Activated T-cell treated with anti-CD3 and anti-CD28 coated beads, Interleukin-2, amount 50 U/mL, for 72 hours (primary cell): ENCODE data around the gene PARD3. TPM values are rescaled to one million over a fixed set of nuclear protein-coding genes. Genes with fewer than 3 reads are reported as not detected.
A peak's percentile ranks its signal among the peaks of the same experiment; 100 is the strongest.
"Not testable (repeated sequence)": the region's sequence is repeated elsewhere in the genome, so short reads cannot be mapped to it uniquely, and the experiment has no call there.

Source experiments
- ATAC-seq, 2 donors: fragments of 150-1000 bp; cut with Tn5 transposase; replicated peaks in 1 of 2; 2 replicates each; pipeline ENCODE4 v1.10.0; 2021; ENCODE audit warnings: moderate library complexity in 2 of 2, mild to moderate bottlenecking in 1 of 2
- DNase-seq, 2 donors: peaks; one replicate each; pipeline ENCODE4 v3.0.0; 2021 to 2022; ENCODE audit warnings: mixed read lengths in 1 of 2
- H3K27ac Mint-ChIP-seq: one replicate; pipeline ENCODE4 v1.8.0; 2022; ENCODE audit warnings: mild to moderate bottlenecking, moderate library complexity, mixed read lengths
- H3K27me3 Mint-ChIP-seq: one replicate; pipeline ENCODE4 v1.8.0; 2022; ENCODE audit warnings: low read depth, mixed read lengths
- H3K36me3 Mint-ChIP-seq, 2 donors: one replicate each; pipeline ENCODE4 v1.8.0; 2022; ENCODE audit warnings: mixed read lengths in 2 of 2, mild to moderate bottlenecking in 1 of 2; ENCODE audit not compliant: insufficient read depth in 2 of 2
- H3K4me1 Mint-ChIP-seq: one replicate; pipeline ENCODE4 v1.8.0; 2022; ENCODE audit warnings: low read depth, mixed read lengths
- H3K4me3 Mint-ChIP-seq, 2 donors: one replicate each; pipeline ENCODE4 v1.8.0; 2022; ENCODE audit warnings: mild to moderate bottlenecking in 2 of 2, mixed read lengths in 2 of 2, moderate library complexity in 2 of 2
- H3K9me3 Mint-ChIP-seq, 2 donors: one replicate each; pipeline ENCODE4 v1.8.0; 2022; ENCODE audit warnings: mixed read lengths in 2 of 2
- total RNA-seq, 2 donors: library from RNA; stranded (reverse); gene quantifications; one replicate each; pipeline ENCODE4 v1.2.3, GENCODE V29; 2022

The PARD3 gene
- total RNA-seq, 2 donors from 2014 or later = 2.3 to 3.7 TPM

DNA sequence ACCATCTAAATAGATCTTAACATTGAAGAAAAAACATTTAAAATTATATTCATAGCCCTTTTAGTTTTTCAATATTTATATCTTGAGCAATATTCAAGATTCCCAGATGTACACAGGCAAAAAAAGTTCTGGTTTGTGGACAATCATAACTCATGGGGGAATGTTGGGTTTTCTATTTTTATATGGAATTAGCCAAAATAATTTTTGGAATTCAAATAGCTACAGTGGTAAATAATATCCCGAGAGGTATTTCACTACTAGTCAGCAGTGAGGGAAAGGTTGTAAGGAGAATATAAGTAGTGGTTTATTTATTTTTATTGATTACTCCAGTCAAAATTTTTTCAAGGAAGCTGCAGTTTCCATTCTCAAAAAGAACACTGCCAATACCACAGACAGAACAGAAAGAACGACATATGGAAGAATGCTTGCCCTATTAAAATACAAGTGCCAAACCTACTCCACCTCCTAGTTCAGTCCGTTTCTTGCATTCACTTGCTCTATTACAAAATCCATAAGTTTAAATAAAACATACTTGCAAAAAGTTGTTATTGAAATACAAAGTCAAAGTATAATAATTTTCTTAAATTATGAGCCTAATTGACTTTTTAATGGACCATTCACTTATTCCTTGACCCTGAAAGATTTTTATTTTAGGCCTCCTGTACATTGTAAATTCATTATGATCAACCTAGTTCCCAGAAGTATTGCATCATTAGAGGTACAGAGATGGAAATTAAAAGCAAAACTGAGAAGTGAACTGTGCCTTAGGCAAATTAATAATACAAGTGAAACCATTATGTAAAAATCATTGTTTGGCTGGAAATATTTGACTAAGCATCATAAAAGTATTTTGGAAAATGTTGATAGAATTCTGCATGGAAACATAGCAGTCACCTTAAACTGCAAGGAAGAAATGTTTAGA lies 533.2 kb downstream of the PARD3 start:
- H3K27me3 Mint-ChIP-seq = peaks cover 14% of the 10 kb centered on the region
- DNase-seq (no peak), ATAC-seq (peak in 1 of 2 donors; percentile 34)
- peak overlapping the region; percentile 79 for H3K27ac Mint-ChIP-seq
- peaks cover 0 to 4% of the 10 kb centered on the region in 2 donors for H3K36me3 Mint-ChIP-seq
- H3K4me1 Mint-ChIP-seq = peaks cover 39% of the 10 kb centered on the region
- peak overlapping the region in 1 of 2 donors; percentile 66 for H3K4me3 Mint-ChIP-seq
- peaks cover 0 to 2% of the 10 kb centered on the region in 2 donors for H3K9me3 Mint-ChIP-seq

DNA sequence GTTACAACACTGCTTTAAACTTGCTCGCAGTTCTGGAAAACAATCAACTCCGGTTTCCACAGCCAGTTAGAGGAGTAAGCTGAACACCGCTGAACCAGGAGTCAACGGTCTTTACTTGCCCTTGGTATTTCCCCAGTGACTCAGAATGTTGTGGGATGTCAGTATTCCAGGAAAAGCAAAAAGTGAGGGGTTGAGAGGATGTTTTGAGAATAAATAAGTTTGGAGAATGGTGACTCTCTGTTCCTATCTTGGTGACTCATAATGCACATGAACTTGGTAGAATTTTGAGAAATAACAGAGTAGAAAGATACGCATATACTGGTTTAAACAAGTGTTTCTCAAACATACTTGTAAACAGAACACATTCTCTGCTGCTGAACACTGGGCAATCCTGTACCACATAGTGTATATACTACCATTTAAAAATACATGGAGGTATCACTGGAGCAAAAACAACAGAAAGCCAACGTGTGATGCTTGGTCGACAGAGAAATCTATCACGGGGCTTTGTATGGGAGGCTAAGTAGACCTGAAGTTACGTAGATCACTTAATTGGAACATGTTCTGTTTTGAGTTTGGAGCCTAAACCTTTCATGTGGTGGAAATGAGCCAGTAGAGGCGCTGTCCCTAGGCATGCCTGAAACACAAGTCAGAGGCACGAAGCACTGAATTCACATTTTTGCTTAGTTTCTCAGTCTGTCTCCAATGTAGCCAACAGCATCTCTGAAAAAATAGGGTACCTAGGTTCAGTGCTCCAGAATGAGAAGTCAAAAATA lies 534.3 kb downstream of the PARD3 start:
- peak in 1 of 2 donors; percentile 15 for DNase-seq
- peaks cover 39% of the 10 kb centered on the region for H3K4me1 Mint-ChIP-seq
- peak overlapping the region; percentile 32 to 66 for H3K4me3 Mint-ChIP-seq
- H3K36me3 Mint-ChIP-seq = peaks cover 0 to 4% of the 10 kb centered on the region in 2 donors
- H3K27me3 Mint-ChIP-seq = peaks cover 6% of the 10 kb centered on the region
- peak; percentile 80 to 83 for ATAC-seq
- peaks cover 0 to 2% of the 10 kb centered on the region in 2 donors for H3K9me3 Mint-ChIP-seq
- H3K27ac Mint-ChIP-seq = peak overlapping the region; percentile 91

DNA sequence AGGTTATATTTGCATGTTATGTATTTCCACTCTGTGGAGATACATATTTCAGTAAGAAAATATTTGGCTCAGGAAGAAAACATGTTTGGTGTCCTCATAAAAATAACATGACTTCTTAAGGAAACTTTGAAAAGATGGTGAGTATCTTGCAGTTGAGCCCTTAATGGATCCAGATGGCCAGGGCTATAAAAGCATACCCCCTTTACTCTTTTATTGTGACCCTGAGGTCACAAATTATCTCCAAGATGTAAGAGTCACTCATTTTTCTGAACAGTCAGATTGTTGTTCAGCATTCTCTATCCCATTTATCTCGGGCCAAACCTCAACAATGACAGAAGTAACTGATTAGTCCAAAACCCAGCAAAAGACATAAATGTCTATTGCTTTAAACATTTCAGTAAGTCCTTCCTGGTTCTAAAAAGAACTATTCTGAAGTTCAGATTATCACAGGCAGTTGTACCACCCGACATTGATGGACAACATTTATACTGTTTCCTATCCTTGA lies 539.4 kb downstream of the PARD3 start:
- Mint-ChIP-seq H3K36me3 (no peaks in the 10 kb centered on the region), H3K27ac (no peak overlapping the region), H3K27me3 (peaks cover 13% of the 10 kb centered on the region), H3K9me3 (peaks cover 0 to 4% of the 10 kb centered on the region in 2 donors), H3K4me3 (no peak overlapping the region), H3K4me1 (peaks cover 14% of the 10 kb centered on the region)
- no peak for ATAC-seq
- no peak for DNase-seq

DNA sequence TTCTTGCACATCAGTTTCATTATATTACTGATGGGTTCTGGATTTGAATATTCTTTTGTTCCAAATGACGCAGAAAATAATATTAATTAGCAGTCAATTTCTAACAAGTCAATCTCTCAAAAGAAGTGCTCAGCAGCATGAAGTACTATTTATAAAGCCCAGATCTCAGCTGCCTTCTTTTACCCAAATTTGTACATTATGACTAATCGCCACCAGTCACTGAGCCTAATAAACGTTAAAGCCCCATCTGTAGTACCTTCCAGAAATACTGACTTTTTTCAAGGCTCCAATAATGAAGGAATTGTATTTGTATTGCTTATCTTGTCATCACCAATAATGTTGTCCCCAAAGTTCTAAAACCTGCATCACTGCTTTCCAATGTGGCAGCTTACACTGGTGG lies 540.2 kb downstream of the PARD3 start:
- Mint-ChIP-seq H3K4me1 (peaks cover 9% of the 10 kb centered on the region), H3K27me3 (peaks cover 13% of the 10 kb centered on the region), H3K36me3 (no peaks in the 10 kb centered on the region), H3K4me3 (no peak overlapping the region), H3K27ac (no peak overlapping the region), H3K9me3 (peaks cover 0 to 4% of the 10 kb centered on the region in 2 donors)
- ATAC-seq (no peak), DNase-seq (no peak)

DNA sequence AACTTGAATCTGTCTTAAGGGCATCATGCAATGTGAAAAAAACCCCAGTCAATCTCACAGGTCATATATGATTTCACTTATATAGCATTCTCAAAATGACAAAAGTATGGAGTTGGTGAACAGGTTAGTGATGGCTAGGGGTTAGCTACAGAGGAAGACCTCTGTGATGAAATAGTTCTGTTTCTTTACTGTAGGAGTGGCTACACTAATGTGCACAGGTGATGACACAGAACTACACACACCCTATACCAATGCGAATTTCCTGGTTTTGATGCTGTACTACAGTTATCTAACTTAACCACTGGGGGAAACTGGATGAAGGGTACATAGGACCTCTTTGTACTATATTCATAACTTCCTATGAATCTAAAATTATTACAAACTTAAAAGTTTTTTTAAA lies 541.8 kb downstream of the PARD3 start:
- no peaks in the 10 kb centered on the region for H3K4me1 Mint-ChIP-seq
- H3K4me3 Mint-ChIP-seq = no peak overlapping the region
- H3K27ac Mint-ChIP-seq = no peak overlapping the region
- H3K9me3 Mint-ChIP-seq = peaks cover 0 to 2% of the 10 kb centered on the region in 2 donors
- ATAC-seq (peak; percentile 75 to 96), DNase-seq (no peak)
- no peaks in the 10 kb centered on the region for H3K36me3 Mint-ChIP-seq
- peaks cover 9% of the 10 kb centered on the region for H3K27me3 Mint-ChIP-seq

DNA sequence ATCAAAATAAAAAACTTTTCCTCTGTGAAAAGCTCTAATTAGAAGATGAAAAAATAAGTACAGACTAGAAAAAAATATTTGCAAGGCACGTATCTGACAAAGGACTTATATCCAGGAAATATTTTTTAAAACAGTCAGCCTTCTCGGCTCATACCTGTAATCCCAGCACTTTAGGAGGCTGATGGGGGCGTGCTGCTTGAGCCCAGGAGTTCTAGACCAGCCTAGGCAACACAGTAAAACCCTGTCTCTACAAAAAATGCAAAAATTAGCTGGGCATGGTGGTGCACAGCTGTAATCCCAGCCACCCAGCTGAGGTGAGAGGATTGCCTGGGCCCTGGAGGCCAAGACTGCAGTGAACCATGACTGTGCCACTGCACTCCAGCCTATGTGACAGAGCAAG lies 542.8 kb downstream of the PARD3 start:
- no peak for ATAC-seq
- peaks cover 2% of the 10 kb centered on the region in 2 donors for H3K9me3 Mint-ChIP-seq
- peaks cover 8% of the 10 kb centered on the region for H3K27me3 Mint-ChIP-seq
- no peaks in the 10 kb centered on the region for H3K4me1 Mint-ChIP-seq
- H3K27ac Mint-ChIP-seq = no peak overlapping the region
- H3K36me3 Mint-ChIP-seq = no peaks in the 10 kb centered on the region
- no peak for DNase-seq
- H3K4me3 Mint-ChIP-seq = no peak overlapping the region

DNA sequence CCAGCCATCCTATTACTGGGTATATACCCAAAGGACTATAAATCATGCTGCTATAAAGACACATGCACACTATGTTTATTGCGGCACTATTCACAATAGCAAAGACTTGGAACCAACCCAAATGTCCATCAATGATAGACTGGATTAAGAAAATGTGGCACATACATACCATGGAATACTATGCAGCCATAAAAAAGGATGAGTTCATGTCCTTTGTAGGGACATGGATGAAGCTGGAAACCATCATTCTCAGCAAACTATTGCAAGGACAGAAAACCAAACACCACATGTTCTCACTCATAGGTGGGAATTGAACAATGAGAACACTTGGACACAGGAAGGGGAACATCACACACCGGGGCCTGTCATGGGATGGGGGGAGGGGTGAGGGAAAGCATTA lies 546.7 kb downstream of the PARD3 start:
- H3K4me1 Mint-ChIP-seq, H3K27ac Mint-ChIP-seq, H3K36me3 Mint-ChIP-seq, DNase-seq, H3K4me3 Mint-ChIP-seq, H3K9me3 Mint-ChIP-seq, H3K27me3 Mint-ChIP-seq, ATAC-seq: not testable (repeated sequence)

DNA sequence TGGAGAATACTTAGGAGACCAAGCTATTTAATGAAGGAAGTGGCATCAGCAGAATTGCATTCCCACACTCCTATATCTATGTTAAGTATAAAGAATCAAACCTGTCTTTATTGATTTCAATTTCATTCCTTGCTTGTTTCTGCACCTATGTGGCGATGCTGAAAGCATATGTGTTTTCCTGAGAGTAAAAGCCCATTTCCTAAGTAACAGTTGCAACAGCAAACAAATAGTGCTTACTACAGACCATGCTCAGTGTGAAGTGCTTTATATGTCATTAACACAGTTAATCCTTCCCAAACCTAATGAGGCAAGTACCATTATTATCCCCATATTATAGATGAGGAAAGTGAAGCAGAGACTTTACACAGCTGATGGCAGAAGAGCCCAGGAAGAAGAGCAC lies 552.1 kb downstream of the PARD3 start:
- Mint-ChIP-seq H3K27ac (no peak overlapping the region), H3K4me3 (no peak overlapping the region), H3K36me3 (no peaks in the 10 kb centered on the region), H3K27me3 (no peaks in the 10 kb centered on the region), H3K4me1 (no peaks in the 10 kb centered on the region), H3K9me3 (peaks cover 2% of the 10 kb centered on the region in 2 donors)
- DNase-seq (no peak), ATAC-seq (no peak)

DNA sequence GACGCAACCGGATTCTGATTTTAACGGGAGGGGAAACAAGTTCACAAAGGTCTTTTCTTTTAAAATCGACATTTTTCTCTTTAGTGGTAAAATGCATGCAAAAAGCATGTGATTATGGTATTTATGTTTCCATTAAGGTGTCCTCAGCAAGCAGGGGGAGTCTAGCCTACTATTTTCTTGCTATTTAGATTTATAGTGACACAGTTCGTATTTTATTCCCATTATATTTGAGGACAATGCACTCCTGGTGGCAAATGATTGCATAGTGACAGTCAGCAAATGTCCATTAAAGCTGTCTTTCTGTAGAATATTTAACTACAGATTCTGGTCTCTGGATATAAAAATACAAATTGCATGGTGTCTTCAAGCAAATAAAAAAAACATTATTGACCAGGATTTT lies 554.2 kb downstream of the PARD3 start:
- Mint-ChIP-seq H3K36me3 (no peaks in the 10 kb centered on the region), H3K4me1 (no peaks in the 10 kb centered on the region), H3K27ac (no peak overlapping the region), H3K9me3 (peaks cover 0 to 2% of the 10 kb centered on the region in 2 donors), H3K27me3 (no peaks in the 10 kb centered on the region), H3K4me3 (no peak overlapping the region)
- DNase-seq (no peak), ATAC-seq (no peak)

DNA sequence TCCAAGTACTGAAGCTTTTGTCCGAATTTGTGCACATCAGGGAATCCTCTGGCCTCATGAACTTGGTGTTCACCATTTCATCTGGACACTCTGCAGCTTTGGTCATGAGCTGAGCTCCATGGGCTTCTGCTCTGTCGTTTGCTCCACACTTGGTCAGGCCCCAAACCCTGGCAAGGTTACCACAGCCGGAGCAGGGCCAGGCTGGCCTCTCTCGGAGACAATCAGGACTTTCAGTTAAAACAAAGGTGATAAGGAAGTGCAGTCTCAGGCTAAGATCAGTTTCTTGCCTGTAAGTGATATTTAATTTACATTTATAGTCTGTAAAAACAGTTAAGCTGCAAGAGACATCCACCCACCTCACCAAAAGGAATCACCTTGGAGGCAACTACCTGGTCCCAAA lies 558.9 kb downstream of the PARD3 start:
- no peak for DNase-seq
- no peak overlapping the region for H3K27ac Mint-ChIP-seq
- H3K4me1 Mint-ChIP-seq = peaks cover 9% of the 10 kb centered on the region
- H3K27me3 Mint-ChIP-seq = no peaks in the 10 kb centered on the region
- H3K9me3 Mint-ChIP-seq = peaks cover 0 to 2% of the 10 kb centered on the region in 2 donors
- no peaks in the 10 kb centered on the region for H3K36me3 Mint-ChIP-seq
- no peak for ATAC-seq
- H3K4me3 Mint-ChIP-seq = no peak overlapping the region

DNA sequence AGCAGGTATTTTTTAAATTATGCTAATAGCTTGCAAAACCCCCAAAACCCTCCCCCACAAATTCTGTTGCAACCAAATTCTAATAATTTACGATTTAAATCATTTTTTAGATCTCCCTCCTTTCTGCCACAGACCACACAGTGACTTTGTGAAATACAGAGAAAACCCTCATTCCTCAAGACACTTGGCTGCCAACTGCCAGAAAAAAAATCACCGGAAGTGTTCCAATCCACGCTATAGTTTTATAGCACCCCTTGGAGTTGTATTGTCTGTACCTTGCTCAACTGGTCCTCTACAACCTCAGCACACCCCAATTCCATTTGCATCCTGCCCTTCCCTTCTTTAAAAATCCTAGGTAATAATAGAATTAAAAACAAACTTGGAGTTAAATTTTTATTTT lies 560.1 kb downstream of the PARD3 start:
- Mint-ChIP-seq H3K27me3 (no peaks in the 10 kb centered on the region), H3K9me3 (peaks cover 0 to 2% of the 10 kb centered on the region in 2 donors), H3K4me1 (peaks cover 9% of the 10 kb centered on the region), H3K27ac (no peak overlapping the region), H3K4me3 (no peak overlapping the region), H3K36me3 (no peaks in the 10 kb centered on the region)
- ATAC-seq = no peak
- no peak for DNase-seq

DNA sequence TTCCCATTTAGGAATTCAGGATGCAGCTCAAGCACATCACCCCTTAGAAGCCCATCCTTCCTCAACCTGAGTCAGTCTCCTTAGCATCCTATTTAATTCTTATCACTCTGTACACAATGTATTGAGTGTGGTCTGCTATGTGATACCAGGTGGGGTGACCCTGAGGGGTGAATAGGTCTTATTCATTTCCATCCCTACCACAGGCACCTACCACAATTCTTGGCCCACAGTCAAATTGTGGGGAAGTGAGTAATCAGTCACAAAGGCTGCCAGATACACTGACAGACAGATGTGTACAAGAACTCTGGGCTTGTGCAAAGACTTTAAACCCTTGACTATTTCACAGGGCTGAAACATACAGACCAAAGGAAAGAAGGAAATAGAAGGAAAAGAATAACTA lies 560.5 kb downstream of the PARD3 start:
- no peak overlapping the region for H3K27ac Mint-ChIP-seq
- H3K4me3 Mint-ChIP-seq = no peak overlapping the region
- ATAC-seq (peak; percentile 92 to 96), DNase-seq (peak; percentile 47 to 59)
- H3K36me3 Mint-ChIP-seq = no peaks in the 10 kb centered on the region
- peaks cover 9% of the 10 kb centered on the region for H3K4me1 Mint-ChIP-seq
- no peaks in the 10 kb centered on the region for H3K27me3 Mint-ChIP-seq
- peaks cover 0 to 2% of the 10 kb centered on the region in 2 donors for H3K9me3 Mint-ChIP-seq

DNA sequence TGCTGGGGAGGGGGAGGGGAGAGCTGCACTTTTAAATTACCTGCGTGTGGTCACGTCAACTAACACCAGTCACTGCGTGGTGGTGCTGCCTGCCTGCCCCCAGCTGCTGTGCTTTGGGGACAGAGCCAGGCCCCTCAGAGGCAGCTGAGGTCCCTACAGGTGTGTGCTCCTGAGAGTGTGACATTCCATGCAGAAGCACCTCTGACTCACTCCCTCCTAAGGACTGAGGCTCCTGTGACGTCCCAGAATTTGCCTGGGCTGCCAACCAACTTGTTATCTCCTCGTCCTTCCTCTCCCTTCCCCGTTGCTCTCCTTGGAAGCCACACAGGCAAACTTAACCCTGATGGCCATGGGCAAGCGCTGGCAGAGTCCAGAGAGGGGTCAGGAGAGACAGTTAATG lies 563.0 kb downstream of the PARD3 start:
- Mint-ChIP-seq H3K4me1 (peaks cover 9% of the 10 kb centered on the region), H3K27me3 (no peaks in the 10 kb centered on the region), H3K4me3 (no peak overlapping the region), H3K36me3 (no peaks in the 10 kb centered on the region), H3K9me3 (no peaks in the 10 kb centered on the region), H3K27ac (no peak overlapping the region)
- no peak for DNase-seq
- no peak for ATAC-seq
